ENCODE measurements around the gene NELFE. TPM values are rescaled to one million over a fixed set of nuclear protein-coding genes. Genes with fewer than 3 reads are reported as not detected.
A peak's percentile ranks its signal among the peaks of the same experiment; 100 is the strongest.

NELFE gene
- total and polyA plus RNA-seq, 2 of the 13 experiments (the other 11 are each of a cell fraction or from before 2014, with no cell fraction given), result 51.3 to 69.8 TPM

DNA sequence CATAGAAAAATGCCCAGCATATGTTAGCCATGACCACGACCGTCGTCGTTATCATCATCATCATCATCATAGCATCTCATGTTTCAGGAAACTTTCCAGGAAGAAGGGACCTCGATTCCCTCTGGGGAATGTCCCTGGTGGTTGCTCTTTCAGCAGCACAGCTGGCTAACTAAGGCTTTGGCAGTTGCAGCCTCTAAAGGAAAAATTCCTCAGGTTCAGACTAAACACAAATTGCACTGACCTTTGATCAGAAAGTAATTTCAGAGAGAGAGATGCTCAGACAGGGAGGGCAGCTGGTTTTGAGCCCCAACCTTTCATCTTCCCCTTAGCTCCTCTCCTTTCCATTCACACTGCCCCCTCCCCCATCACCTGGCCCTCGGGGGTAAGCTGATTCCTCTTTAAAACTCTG lies 18.5 kb downstream of the NELFE start (continued):
- TF ChIP-seq, protein P1, sequence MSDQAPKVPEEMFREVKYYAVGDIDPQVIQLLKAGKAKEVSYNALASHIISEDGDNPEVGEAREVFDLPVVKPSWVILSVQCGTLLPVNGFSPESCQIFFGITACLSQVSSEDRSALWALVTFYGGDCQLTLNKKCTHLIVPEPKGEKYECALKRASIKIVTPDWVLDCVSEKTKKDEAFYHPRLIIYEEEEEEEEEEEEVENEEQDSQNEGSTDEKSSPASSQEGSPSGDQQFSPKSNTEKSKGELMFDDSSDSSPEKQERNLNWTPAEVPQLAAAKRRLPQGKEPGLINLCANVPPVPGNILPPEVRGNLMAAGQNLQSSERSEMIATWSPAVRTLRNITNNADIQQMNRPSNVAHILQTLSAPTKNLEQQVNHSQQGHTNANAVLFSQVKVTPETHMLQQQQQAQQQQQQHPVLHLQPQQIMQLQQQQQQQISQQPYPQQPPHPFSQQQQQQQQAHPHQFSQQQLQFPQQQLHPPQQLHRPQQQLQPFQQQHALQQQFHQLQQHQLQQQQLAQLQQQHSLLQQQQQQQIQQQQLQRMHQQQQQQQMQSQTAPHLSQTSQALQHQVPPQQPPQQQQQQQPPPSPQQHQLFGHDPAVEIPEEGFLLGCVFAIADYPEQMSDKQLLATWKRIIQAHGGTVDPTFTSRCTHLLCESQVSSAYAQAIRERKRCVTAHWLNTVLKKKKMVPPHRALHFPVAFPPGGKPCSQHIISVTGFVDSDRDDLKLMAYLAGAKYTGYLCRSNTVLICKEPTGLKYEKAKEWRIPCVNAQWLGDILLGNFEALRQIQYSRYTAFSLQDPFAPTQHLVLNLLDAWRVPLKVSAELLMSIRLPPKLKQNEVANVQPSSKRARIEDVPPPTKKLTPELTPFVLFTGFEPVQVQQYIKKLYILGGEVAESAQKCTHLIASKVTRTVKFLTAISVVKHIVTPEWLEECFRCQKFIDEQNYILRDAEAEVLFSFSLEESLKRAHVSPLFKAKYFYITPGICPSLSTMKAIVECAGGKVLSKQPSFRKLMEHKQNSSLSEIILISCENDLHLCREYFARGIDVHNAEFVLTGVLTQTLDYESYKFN (CRISPR knock-in tag; conservative IDR thresholded peaks at IDR 0.05), result peak; percentile 57
- TF ChIP-seq SSRP1 (CRISPR knock-in tag; IDR thresholded peaks at IDR 0.05), result no peak
- TF ChIP-seq SMC3 (IDR thresholded peaks at IDR 0.05; ENCODE audit: low read length), result peak; percentile 22; the same call in 1 of the 2 replicates
- no peak for TF ChIP-seq ZNF780A (CRISPR knock-in tag; IDR thresholded peaks at IDR 0.05)
- TF ChIP-seq ZNF33B (CRISPR knock-in tag; IDR thresholded peaks at IDR 0.05), result no peak
- peak; percentile 20; the same call in 1 of the 2 replicates for TF ChIP-seq RBAK (CRISPR knock-in tag; IDR thresholded peaks at IDR 0.05)
- TF ChIP-seq MBNL3 (CRISPR knock-in tag; conservative IDR thresholded peaks at IDR 0.05), result no peak
- TF ChIP-seq MIXL1 (CRISPR knock-in tag; IDR thresholded peaks at IDR 0.05), result no peak
- peak; percentile 46 for TF ChIP-seq ZNF12 (CRISPR knock-in tag; IDR thresholded peaks at IDR 0.05)
- no peak for TF ChIP-seq ZNF768 (CRISPR knock-in tag; IDR thresholded peaks at IDR 0.05)
- 0 out of 2 replicates have a peak, but pooled peaks have one; percentile 42 for TF ChIP-seq ZNF230 (CRISPR knock-in tag; IDR thresholded peaks at IDR 0.05)
- no peak for TF ChIP-seq ZBTB7B (CRISPR knock-in tag; IDR thresholded peaks at IDR 0.05)
- TF ChIP-seq RFX3 (CRISPR knock-in tag; IDR thresholded peaks at IDR 0.05), result no peak

DNA sequence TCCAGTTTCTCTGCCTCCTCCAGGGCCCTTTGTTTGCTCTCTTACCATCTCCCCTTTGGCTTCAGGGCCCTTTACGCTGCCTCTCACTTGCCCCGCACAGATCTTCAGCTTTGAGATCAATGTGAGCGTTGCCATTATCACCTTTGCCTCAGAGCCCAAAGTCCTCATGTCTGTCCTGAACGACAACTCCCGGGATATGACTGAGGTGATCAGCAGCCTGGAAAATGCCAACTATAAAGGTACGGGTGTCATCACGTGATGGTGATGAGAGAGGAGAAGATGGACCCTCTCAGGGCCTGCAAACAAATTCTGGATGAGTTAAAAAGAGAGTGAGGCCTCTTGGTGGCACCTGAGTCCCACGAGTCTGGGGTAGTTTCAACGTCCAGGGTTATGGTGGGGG lies 22.9 kb downstream of the NELFE start:
- in situ Hi-C loops (cut with HindIII; ENCODE audit: extremely low pct_ligation_motif_present, low pct_unique_long_range_greater_than_20kb), result no loop called here
- DNase-seq (ENCODE audit: low spot score), result no peak
- H3K79me2 ChIP-seq (ENCODE audit: insufficient read depth, low read length), result peaks cover 2% of the 10 kb centered on the region
- H3K4me1 ChIP-seq (ENCODE audit: insufficient read depth, low read length), result peaks cover 22% of the 10 kb centered on the region
- ATAC-seq, result no peak
- H3K9me3 ChIP-seq (ENCODE audit: low read length), result no peaks in the 10 kb centered on the region
- peaks cover 8 to 23% of the 10 kb centered on the region in 2 experiments for H3K36me3 ChIP-seq (replicated peaks in 1 of 2; ENCODE audit: control insufficient read depth in 1 of 2, insufficient read depth in 2 of 2, low read length in 2 of 2)
- FAIRE-seq, result no peak
- no peak overlapping the region for H3K27ac ChIP-seq (ENCODE audit: extremely low read length, insufficient read depth, low read length)
- no peak overlapping the region for H2AFZ ChIP-seq (ENCODE audit: low read length)
- no peak overlapping the region for H3K9ac ChIP-seq (ENCODE audit: insufficient read depth, low read depth, low read length)
- WGBS (ENCODE audit: low lambda C conversion rate), result 92% methylated on average over 9 of the region's 9 CpGs
- no peaks in the 10 kb centered on the region for H3K27me3 ChIP-seq (ENCODE audit: control insufficient read depth in 1 of 2, insufficient read depth in 2 of 2, low read length in 2 of 2)
- no TSS peak for BruUV-seq (replicated peaks)
- no peaks in the 10 kb centered on the region for H4K20me1 ChIP-seq (ENCODE audit: insufficient read depth, low read length)
- no peak overlapping the region for H3K4me2 ChIP-seq (ENCODE audit: low read depth, low read length)
- H3K4me3 ChIP-seq (replicated peaks in 1 of 3; ENCODE audit: insufficient read depth in 1 of 3, low read depth in 2 of 3, low read length in 3 of 3), result no peak overlapping the region
- POLR2A ChIA-PET, result interaction anchor here (1.4 to 2.0 kb wide), 2 partner anchors 10 to 16 kb away, joined by 8 to 9 read pairs; partner anchors contain the start of gene CFB
- CTCF ChIA-PET (ENCODE audit: low intra/inter-chr PET ratio, low total read pairs), result no interaction called here
- intact Hi-C loops (cut with micrococcal nuclease; ENCODE audit: unreplicated experiment), result no loop called here
- TF ChIP-seq ADNP (CRISPR knock-in tag; IDR thresholded peaks at IDR 0.05), result no peak
- TF ChIP-seq PPARG (CRISPR knock-in tag; conservative IDR thresholded peaks at IDR 0.05), result no peak
- TF ChIP-seq AHR (CRISPR knock-in tag; IDR thresholded peaks at IDR 0.05), result no peak
- TF ChIP-seq POLR2G (IDR thresholded peaks at IDR 0.05; ENCODE audit: low read depth, low read length), result peak; percentile 32; the same call in 1 of the 2 replicates
- no peak for TF ChIP-seq HOXD1 (CRISPR knock-in tag; IDR thresholded peaks at IDR 0.05)
- TF ChIP-seq, protein P2, sequence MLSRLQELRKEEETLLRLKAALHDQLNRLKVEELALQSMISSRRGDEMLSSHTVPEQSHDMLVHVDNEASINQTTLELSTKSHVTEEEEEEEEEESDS (CRISPR knock-in tag; IDR thresholded peaks at IDR 0.05; ENCODE audit: borderline replicate concordance), result no peak
- TF ChIP-seq CCAR2 (optimal IDR thresholded peaks at IDR 0.05; ENCODE audit: low read depth, low read length), result peak; percentile 35
- no peak for TF ChIP-seq PHF20 (CRISPR knock-in tag; IDR thresholded peaks at IDR 0.05)
- TF ChIP-seq TAF1 (CRISPR knock-in tag; IDR thresholded peaks at IDR 0.05), result no peak
- no peak for TF ChIP-seq PCBP2 (optimal IDR thresholded peaks at IDR 0.05; ENCODE audit: low read depth, low read length, poor library complexity, severe bottlenecking)
- no peak for TF ChIP-seq POLR2A (IDR thresholded peaks at IDR 0.05; ENCODE audit: insufficient read depth in 1 of 2, low read depth in 2 of 2, low read length in 2 of 2)
- TF ChIP-seq RBFOX2 (IDR thresholded peaks at IDR 0.05; ENCODE audit: low read depth, low read length), result 0 out of 2 replicates have a peak, but pooled peaks have one; percentile 6
- TF ChIP-seq ZNF614 (CRISPR knock-in tag; IDR thresholded peaks at IDR 0.05; ENCODE audit: borderline replicate concordance), result no peak
